ENCODE measurements around the gene GBF1. TPM values are rescaled to one million over a fixed set of nuclear protein-coding genes. Genes with fewer than 3 reads are reported as not detected.

The GBF1 gene
- total RNA-seq, 1 experiment from 2014 or later, result 69.8 TPM

DNA sequence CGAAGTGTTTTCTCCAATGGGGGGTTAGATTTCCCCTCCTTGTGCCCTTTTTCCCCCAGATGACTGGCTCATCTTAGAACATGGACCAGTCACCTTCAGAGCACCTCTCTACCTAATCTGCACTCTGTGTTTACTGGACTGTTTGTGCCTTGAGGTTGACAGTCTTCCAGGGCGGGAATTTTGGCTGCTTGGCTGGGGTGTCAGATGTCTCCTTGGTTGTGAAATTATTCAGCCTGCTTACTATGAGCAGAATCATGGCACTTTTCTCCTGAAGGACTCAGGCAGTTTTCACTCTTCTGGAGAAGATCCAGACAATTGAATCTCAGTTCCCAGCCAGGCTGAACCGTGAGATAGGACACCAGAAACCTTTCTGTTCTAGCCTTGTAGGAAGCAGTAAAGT, 89.9 kb downstream of the GBF1 start:
- ChIA-PET CTCF (no interaction called here), POLR2A (no interaction called here)
- H3K27me3 ChIP-seq (replicated peaks; ENCODE audit: control insufficient read depth, insufficient read depth, low read length), result no peaks in the 10 kb centered on the region
- no TSS peak for BruUV-seq (replicated peaks)
- H3K9me3 ChIP-seq, result no peaks in the 10 kb centered on the region
- no peaks in the 10 kb centered on the region for H3K27me3 Mint-ChIP-seq (ENCODE audit: insufficient read depth, unreplicated experiment)
- H3K27ac Mint-ChIP-seq (ENCODE audit: unreplicated experiment), result no peak overlapping the region
- TF ChIP-seq, protein P1, sequence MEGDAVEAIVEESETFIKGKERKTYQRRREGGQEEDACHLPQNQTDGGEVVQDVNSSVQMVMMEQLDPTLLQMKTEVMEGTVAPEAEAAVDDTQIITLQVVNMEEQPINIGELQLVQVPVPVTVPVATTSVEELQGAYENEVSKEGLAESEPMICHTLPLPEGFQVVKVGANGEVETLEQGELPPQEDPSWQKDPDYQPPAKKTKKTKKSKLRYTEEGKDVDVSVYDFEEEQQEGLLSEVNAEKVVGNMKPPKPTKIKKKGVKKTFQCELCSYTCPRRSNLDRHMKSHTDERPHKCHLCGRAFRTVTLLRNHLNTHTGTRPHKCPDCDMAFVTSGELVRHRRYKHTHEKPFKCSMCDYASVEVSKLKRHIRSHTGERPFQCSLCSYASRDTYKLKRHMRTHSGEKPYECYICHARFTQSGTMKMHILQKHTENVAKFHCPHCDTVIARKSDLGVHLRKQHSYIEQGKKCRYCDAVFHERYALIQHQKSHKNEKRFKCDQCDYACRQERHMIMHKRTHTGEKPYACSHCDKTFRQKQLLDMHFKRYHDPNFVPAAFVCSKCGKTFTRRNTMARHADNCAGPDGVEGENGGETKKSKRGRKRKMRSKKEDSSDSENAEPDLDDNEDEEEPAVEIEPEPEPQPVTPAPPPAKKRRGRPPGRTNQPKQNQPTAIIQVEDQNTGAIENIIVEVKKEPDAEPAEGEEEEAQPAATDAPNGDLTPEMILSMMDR (IDR thresholded peaks at IDR 0.05; ENCODE audit: insufficient read depth in 1 of 2, low read depth in 1 of 2, low read length in 1 of 2, severe bottlenecking in 1 of 2, unreplicated experiment in 1 of 2), result no peak
- H3K4me3 Mint-ChIP-seq (ENCODE audit: unreplicated experiment), result no peak overlapping the region
- no peaks in the 10 kb centered on the region for H3K9me3 Mint-ChIP-seq (ENCODE audit: unreplicated experiment)
- H3K36me3 Mint-ChIP-seq (ENCODE audit: insufficient read depth, unreplicated experiment), result peaks cover 32% of the 10 kb centered on the region
- no peak overlapping the region for H3K4me3 ChIP-seq (ENCODE audit: low read depth, low read length)
- no peak for DNase-seq
- no peaks in the 10 kb centered on the region for H3K4me1 ChIP-seq
- no peaks in the 10 kb centered on the region for H3K36me3 ChIP-seq (ENCODE audit: control insufficient read depth, insufficient read depth, low read length)
- peaks cover 7% of the 10 kb centered on the region for H3K4me1 Mint-ChIP-seq (ENCODE audit: low read depth, unreplicated experiment)
- intact Hi-C loops (cut with micrococcal nuclease; ENCODE audit: unreplicated experiment), result no loop called here

DNA sequence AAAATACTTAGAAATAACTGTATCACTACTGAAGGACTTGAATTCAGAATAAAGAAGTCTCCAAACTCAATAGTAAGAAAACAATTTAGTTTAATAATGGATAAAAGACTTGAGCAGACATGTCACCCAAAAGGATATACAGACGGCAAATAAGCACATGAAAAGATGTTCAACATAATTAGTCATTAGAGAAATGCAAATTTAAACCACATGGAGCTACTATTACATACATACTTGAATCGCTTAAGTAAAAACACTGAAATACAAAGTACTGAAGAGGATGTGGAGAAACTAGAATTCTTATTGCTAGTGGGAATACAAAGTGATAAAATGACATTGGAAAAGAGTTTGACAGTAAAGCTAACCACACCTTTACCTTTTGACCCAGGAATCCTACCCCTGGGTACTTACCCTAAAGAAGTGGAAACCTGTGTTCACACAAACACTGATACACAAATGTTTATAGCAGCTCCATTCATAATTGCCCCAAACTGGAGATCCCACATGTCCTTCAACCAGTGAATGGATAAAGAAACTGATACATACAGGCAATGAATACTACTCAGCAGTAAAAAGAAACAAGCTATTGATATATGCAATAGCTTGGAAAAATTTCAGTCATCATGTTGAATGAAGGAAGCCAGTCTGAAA, 95.8 kb downstream of the GBF1 start:
- no peaks in the 10 kb centered on the region for H3K4me1 Mint-ChIP-seq (ENCODE audit: low read depth, unreplicated experiment)
- H3K27me3 Mint-ChIP-seq (ENCODE audit: insufficient read depth, unreplicated experiment), result no peaks in the 10 kb centered on the region
- H3K27ac Mint-ChIP-seq (ENCODE audit: unreplicated experiment), result no peak overlapping the region
- ChIA-PET POLR2A (no interaction called here), CTCF (interaction anchor here (1.5 to 1.6 kb wide), 2 partner anchors 10 to 112 kb away, joined by 3 to 7 read pairs; no protein-coding TSS in a partner anchor)
- no peaks in the 10 kb centered on the region for H3K4me1 ChIP-seq
- intact Hi-C loops (cut with micrococcal nuclease; ENCODE audit: unreplicated experiment), result no loop called here
- peaks cover 23% of the 10 kb centered on the region for H3K36me3 Mint-ChIP-seq (ENCODE audit: insufficient read depth, unreplicated experiment)
- H3K4me3 ChIP-seq (ENCODE audit: low read depth, low read length), result no peak overlapping the region
- H3K9me3 ChIP-seq, result no peaks in the 10 kb centered on the region
- TF ChIP-seq, protein P1 (IDR thresholded peaks at IDR 0.05; ENCODE audit: insufficient read depth in 1 of 2, low read depth in 1 of 2, low read length in 1 of 2, severe bottlenecking in 1 of 2, unreplicated experiment in 1 of 2), result no peak
- no peaks in the 10 kb centered on the region for H3K27me3 ChIP-seq (replicated peaks; ENCODE audit: control insufficient read depth, insufficient read depth, low read length)
- DNase-seq, result no peak
- H3K9me3 Mint-ChIP-seq (ENCODE audit: unreplicated experiment), result no peaks in the 10 kb centered on the region
- H3K4me3 Mint-ChIP-seq (ENCODE audit: unreplicated experiment), result no peak overlapping the region
- no TSS peak for BruUV-seq (replicated peaks)
- H3K36me3 ChIP-seq (ENCODE audit: control insufficient read depth, insufficient read depth, low read length), result no peaks in the 10 kb centered on the region

DNA sequence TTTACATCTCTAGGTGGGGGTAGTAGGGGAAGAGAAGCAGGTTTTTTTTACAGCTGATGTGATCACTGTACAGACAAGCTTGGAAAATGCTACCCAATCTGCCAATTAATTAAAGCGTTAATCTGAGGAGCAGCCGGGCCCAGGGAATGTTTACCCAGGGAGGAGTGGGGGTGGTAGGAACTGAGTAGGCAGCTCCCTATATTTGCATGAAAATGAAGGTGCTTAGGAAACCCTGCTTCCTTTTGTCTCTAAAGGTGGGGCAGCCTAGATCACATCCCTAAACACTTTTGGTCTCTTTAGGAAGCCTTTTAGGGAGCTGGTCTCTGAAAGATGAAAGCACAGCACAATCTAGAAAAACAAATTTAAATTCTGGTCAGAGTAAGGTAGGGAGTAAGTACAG, 97.1 kb downstream of the GBF1 start:
- Histone ChIP-seq H3K4me1 (no peaks in the 10 kb centered on the region), H3K9me3 (no peaks in the 10 kb centered on the region), H3K27me3 (replicated peaks; ENCODE audit: control insufficient read depth, insufficient read depth, low read length) (no peaks in the 10 kb centered on the region), H3K36me3 (ENCODE audit: control insufficient read depth, insufficient read depth, low read length) (peaks cover 2% of the 10 kb centered on the region; the same call in 1 of the 2 replicates), H3K4me3 (ENCODE audit: low read depth, low read length) (no peak overlapping the region)
- intact Hi-C loops (cut with micrococcal nuclease; ENCODE audit: unreplicated experiment), result no loop called here
- Mint-ChIP-seq H3K4me1 (ENCODE audit: low read depth, unreplicated experiment) (no peaks in the 10 kb centered on the region), H3K36me3 (ENCODE audit: insufficient read depth, unreplicated experiment) (peaks cover 36% of the 10 kb centered on the region), H3K9me3 (ENCODE audit: unreplicated experiment) (no peaks in the 10 kb centered on the region), H3K4me3 (ENCODE audit: unreplicated experiment) (no peak overlapping the region), H3K27ac (ENCODE audit: unreplicated experiment) (no peak overlapping the region), H3K27me3 (ENCODE audit: insufficient read depth, unreplicated experiment) (no peaks in the 10 kb centered on the region)
- POLR2A ChIA-PET, result no interaction called here
- TF ChIP-seq, protein P1 (IDR thresholded peaks at IDR 0.05; ENCODE audit: insufficient read depth in 1 of 2, low read depth in 1 of 2, low read length in 1 of 2, severe bottlenecking in 1 of 2, unreplicated experiment in 1 of 2), result no peak
- CTCF ChIA-PET, result interaction anchor here (1.3 to 1.5 kb wide), 2 partner anchors 9 to 111 kb away, joined by 4 to 7 read pairs; no protein-coding TSS in a partner anchor
- no TSS peak for BruUV-seq (replicated peaks)
- no peak for DNase-seq
